GM10847 (cell line): ENCODE results near the gene MRPL36.

Experiments
- POLR2A ChIP-seq: IDR thresholded peaks from 2 replicates; pipeline ENCODE4 v1.6.1; 2011; ENCODE audit not compliant: insufficient read length; ENCODE audit errors: extremely low read depth

The MRPL36 gene

GRCh38 chr5:1759378-1759970, 40.2 kb downstream of the MRPL36 start:
- no peak for TF ChIP-seq POLR2A

GRCh38 chr5:1758574-1758973, 41.1 kb downstream of the MRPL36 start:
- TF ChIP-seq POLR2A, result no peak

- no peak for TF ChIP-seq POLR2A
These were observed 42.1 kb downstream of the MRPL36 start for GRCh38 chr5:1757511-1757910.

- no peak for TF ChIP-seq POLR2A
These were observed 43.2 kb downstream of the MRPL36 start for GRCh38 chr5:1756481-1756880.

- no peak for TF ChIP-seq POLR2A
These were observed 44.2 kb downstream of the MRPL36 start for GRCh38 chr5:1755321-1755949.

GRCh38 chr5:1754531-1755220, 45.0 kb downstream of the MRPL36 start:
- no peak for TF ChIP-seq POLR2A

GRCh38 chr5:1753490-1753889, 46.1 kb downstream of the MRPL36 start:
- no peak for TF ChIP-seq POLR2A

- no peak for TF ChIP-seq POLR2A
These were observed 46.8 kb downstream of the MRPL36 start for GRCh38 chr5:1752881-1753280.

- no peak for TF ChIP-seq POLR2A
These were observed 47.5 kb downstream of the MRPL36 start for GRCh38 chr5:1751864-1752822.

GRCh38 chr5:1751026-1751863, 48.4 kb downstream of the MRPL36 start:
- TF ChIP-seq POLR2A, result no peak

GRCh38 chr5:1750469-1750868, 49.2 kb downstream of the MRPL36 start:
- no peak for TF ChIP-seq POLR2A

- TF ChIP-seq POLR2A, result no peak
These were observed 50.1 kb downstream of the MRPL36 start for GRCh38 chr5:1749346-1750124.

GRCh38 chr5:1748845-1749244, 50.8 kb downstream of the MRPL36 start:
- no peak for TF ChIP-seq POLR2A
